ENCODE measurements around the gene CISTR. TPM values are rescaled to one million over a fixed set of nuclear protein-coding genes. Genes with fewer than 3 reads are reported as not detected.

CISTR gene
- total RNA-seq, 4 donors from 2014 or later = not detected

GRCh38 chr12:53758081-53758729, 6.4 kb upstream of the CISTR start:
- no peak for DNase-seq
- TF ChIP-seq CTCF (IDR thresholded peaks at IDR 0.05) = no peak
- no peak for TF ChIP-seq POLR2A (IDR thresholded peaks at IDR 0.05)
- no peaks in the 10 kb centered on the region for H3K4me1 ChIP-seq
- no peaks in the 10 kb centered on the region for H3K36me3 ChIP-seq
- H3K4me3 ChIP-seq = no peak overlapping the region
- peaks cover 0 to 4% of the 10 kb centered on the region in 2 donors for H3K27me3 ChIP-seq
- H3K27ac ChIP-seq = no peak overlapping the region
- intact Hi-C loops (cut with DNase I; ENCODE audit: low total_unique reads) = no loop called here
- H3K9me3 ChIP-seq = no peaks in the 10 kb centered on the region

GRCh38 chr12:53757101-53757770, 5.5 kb upstream of the CISTR start:
- Histone ChIP-seq H3K27ac (no peak overlapping the region), H3K27me3 (peaks cover 0 to 4% of the 10 kb centered on the region in 2 donors), H3K4me1 (no peaks in the 10 kb centered on the region), H3K36me3 (no peaks in the 10 kb centered on the region), H3K9me3 (no peaks in the 10 kb centered on the region), H3K4me3 (no peak overlapping the region)
- TF ChIP-seq CTCF (IDR thresholded peaks at IDR 0.05) (peak; percentile 32 to 65 (median 58)), POLR2A (IDR thresholded peaks at IDR 0.05) (no peak)
- intact Hi-C loops (cut with DNase I; ENCODE audit: low total_unique reads) = no loop called here
- DNase-seq = peak; percentile 53 to 70

GRCh38 chr12:53756300-53757100, 4.7 kb upstream of the CISTR start:
- Histone ChIP-seq H3K36me3 (no peaks in the 10 kb centered on the region), H3K27ac (no peak overlapping the region), H3K9me3 (no peaks in the 10 kb centered on the region), H3K27me3 (peaks cover 0 to 4% of the 10 kb centered on the region in 2 donors), H3K4me3 (no peak overlapping the region), H3K4me1 (no peaks in the 10 kb centered on the region)
- no peak for TF ChIP-seq POLR2A (IDR thresholded peaks at IDR 0.05)
- DNase-seq = no peak
- intact Hi-C loops (cut with DNase I; ENCODE audit: low total_unique reads) = no loop called here

- H3K27me3 ChIP-seq = peaks cover 0 to 4% of the 10 kb centered on the region in 2 donors
- H3K36me3 ChIP-seq = no peaks in the 10 kb centered on the region
- peak overlapping the region in 1 of 2 donors; percentile 57 for H3K27ac ChIP-seq
- intact Hi-C loops (cut with DNase I; ENCODE audit: low total_unique reads) = no loop called here
- no peaks in the 10 kb centered on the region for H3K9me3 ChIP-seq
- TF ChIP-seq CTCF (IDR thresholded peaks at IDR 0.05) (no peak), POLR2A (IDR thresholded peaks at IDR 0.05) (no peak)
- no peaks in the 10 kb centered on the region for H3K4me1 ChIP-seq
- H3K4me3 ChIP-seq = no peak overlapping the region
- DNase-seq = no peak
These were observed 4.1 kb upstream of the CISTR start for GRCh38 chr12:53755893-53756292.

GRCh38 chr12:53755451-53755891, 3.7 kb upstream of the CISTR start:
- intact Hi-C loops (cut with DNase I; ENCODE audit: low total_unique reads) = no loop called here
- Histone ChIP-seq H3K4me1 (no peaks in the 10 kb centered on the region), H3K27me3 (peaks cover 0 to 4% of the 10 kb centered on the region in 2 donors), H3K9me3 (no peaks in the 10 kb centered on the region), H3K36me3 (no peaks in the 10 kb centered on the region), H3K27ac (peak overlapping the region; percentile 23 to 57), H3K4me3 (no peak overlapping the region)
- no peak for TF ChIP-seq POLR2A (IDR thresholded peaks at IDR 0.05)
- no peak for TF ChIP-seq CTCF (IDR thresholded peaks at IDR 0.05)
- DNase-seq = no peak
